T-helper 17 cell (primary cell): ENCODE results near the gene TAS2R38. TPM values are rescaled to one million over a fixed set of nuclear protein-coding genes. Genes with fewer than 3 reads are reported as not detected.
A peak's percentile ranks its signal among the peaks of the same experiment; 100 is the strongest.

Experiments used
- ATAC-seq: fragments of 150-1000 bp; cut with Tn5 transposase; 2 replicates; pipeline ENCODE4 v1.10.0; 2021; ENCODE audit warnings: mild to moderate bottlenecking, moderate library complexity
- DNase-seq, 3 donors: peaks; one replicate each; pipeline versions ENCODE4 v3.0.0 to v3.0.0-alpha.2; 2020 to 2021
- H3K9me3 ChIP-seq: one replicate; pipeline ENCODE4 v1.7.0; 2013; ENCODE audit warnings: low read length, mild to moderate bottlenecking; ENCODE audit not compliant: control insufficient read depth, poor library complexity, severe bottlenecking
- H3K27ac Mint-ChIP-seq: one replicate; pipeline ENCODE4 v1.8.0; 2022; ENCODE audit warnings: mild to moderate bottlenecking, moderate library complexity, mixed read lengths
- H3K27me3 Mint-ChIP-seq: one replicate; pipeline ENCODE4 v1.8.0; 2022; ENCODE audit warnings: mixed read lengths
- H3K36me3 Mint-ChIP-seq: one replicate; pipeline ENCODE4 v1.8.0; 2022; ENCODE audit warnings: low read depth, mixed read lengths
- H3K4me1 Mint-ChIP-seq: one replicate; pipeline ENCODE4 v1.8.0; 2022; ENCODE audit warnings: mild to moderate bottlenecking, mixed read lengths
- H3K4me3 Mint-ChIP-seq: one replicate; pipeline ENCODE4 v1.8.0; 2022; ENCODE audit warnings: mild to moderate bottlenecking, moderate library complexity, mixed read lengths
- total RNA-seq, 4 donors: library from RNA in 2 of 4; stranded (reverse) in 2 of 4; gene quantifications; one replicate each; pipeline ENCODE4 v1.2.3 and lab custom pipeline; 2022 to 2026

TAS2R38 gene
- total RNA-seq, 2 donors from 2014 or later: not detected

GRCh38 chr7:141954334-141954733, 19.2 kb downstream of the TAS2R38 start:
- H3K4me3 Mint-ChIP-seq: no peak overlapping the region
- H3K27me3 Mint-ChIP-seq: peaks cover 13% of the 10 kb centered on the region
- no peak for DNase-seq
- H3K4me1 Mint-ChIP-seq: no peaks in the 10 kb centered on the region
- H3K27ac Mint-ChIP-seq: no peak overlapping the region
- H3K9me3 ChIP-seq: no peaks in the 10 kb centered on the region
- ATAC-seq: no peak
- H3K36me3 Mint-ChIP-seq: no peaks in the 10 kb centered on the region

- Mint-ChIP-seq H3K36me3 (no peaks in the 10 kb centered on the region), H3K4me1 (no peaks in the 10 kb centered on the region)
- ATAC-seq: no peak
Observed at GRCh38 chr7:141952461-141952860, 21.1 kb downstream of the TAS2R38 start.

GRCh38 chr7:141950806-141951205, 22.8 kb downstream of the TAS2R38 start:
- Mint-ChIP-seq H3K4me3 (no peak overlapping the region), H3K27ac (no peak overlapping the region), H3K36me3 (no peaks in the 10 kb centered on the region), H3K27me3 (peaks cover 31% of the 10 kb centered on the region), H3K4me1 (no peaks in the 10 kb centered on the region)
- DNase-seq (no peak), ATAC-seq (no peak)
- H3K9me3 ChIP-seq: no peaks in the 10 kb centered on the region

More at GRCh38 chr7:141952461-141952860, 21.1 kb downstream of the TAS2R38 start:
- H3K27me3 Mint-ChIP-seq: peaks cover 20% of the 10 kb centered on the region
- DNase-seq: no peak
- no peaks in the 10 kb centered on the region for H3K9me3 ChIP-seq
- no peak overlapping the region for H3K27ac Mint-ChIP-seq
- no peak overlapping the region for H3K4me3 Mint-ChIP-seq

GRCh38 chr7:141949911-141950310, 23.7 kb downstream of the TAS2R38 start:
- no peak overlapping the region for H3K27ac Mint-ChIP-seq
- ATAC-seq (no peak), DNase-seq (no peak)
- no peaks in the 10 kb centered on the region for H3K9me3 ChIP-seq
- no peaks in the 10 kb centered on the region for H3K4me1 Mint-ChIP-seq
- H3K4me3 Mint-ChIP-seq: no peak overlapping the region
- no peaks in the 10 kb centered on the region for H3K36me3 Mint-ChIP-seq
- peaks cover 31% of the 10 kb centered on the region for H3K27me3 Mint-ChIP-seq

- no peak for DNase-seq
- ATAC-seq: no peak
- Mint-ChIP-seq H3K27ac (no peak overlapping the region), H3K36me3 (no peaks in the 10 kb centered on the region), H3K4me1 (no peaks in the 10 kb centered on the region), H3K4me3 (no peak overlapping the region), H3K27me3 (peaks cover 27% of the 10 kb centered on the region)
- no peaks in the 10 kb centered on the region for H3K9me3 ChIP-seq
Observed at GRCh38 chr7:141949451-141949850, 24.1 kb downstream of the TAS2R38 start.

- H3K4me3 Mint-ChIP-seq: no peak overlapping the region
- H3K27ac Mint-ChIP-seq: no peak overlapping the region
- H3K4me1 Mint-ChIP-seq: no peaks in the 10 kb centered on the region
- H3K9me3 ChIP-seq: no peaks in the 10 kb centered on the region
- peaks cover 23% of the 10 kb centered on the region for H3K27me3 Mint-ChIP-seq
- H3K36me3 Mint-ChIP-seq: no peaks in the 10 kb centered on the region
- DNase-seq (no peak), ATAC-seq (no peak)
Observed at GRCh38 chr7:141949021-141949420, 24.6 kb downstream of the TAS2R38 start.

GRCh38 chr7:141946796-141947195, 26.8 kb downstream of the TAS2R38 start, which contains the start of gene CLEC5A:
CLEC5A (minus strand) TSS chr7:141946974; CDS start chr7:141946292, 682 bp downstream.
- Mint-ChIP-seq H3K27ac (peak within 1 kb of the TSS; percentile 22), H3K36me3 (no peaks in the 10 kb centered on the region), H3K27me3 (peaks cover 17% of the 10 kb centered on the region), H3K4me1 (no peaks in the 10 kb centered on the region), H3K4me3 (no peak within 1 kb of the TSS)
- H3K9me3 ChIP-seq: peaks cover 2% of the 10 kb centered on the region
- ATAC-seq: no peak
- DNase-seq: no peak

GRCh38 chr7:141945356-141945755, 28.2 kb downstream of the TAS2R38 start:
- no peak overlapping the region for H3K27ac Mint-ChIP-seq
- no peak overlapping the region for H3K4me3 Mint-ChIP-seq
- H3K27me3 Mint-ChIP-seq: peaks cover 17% of the 10 kb centered on the region
- no peaks in the 10 kb centered on the region for H3K4me1 Mint-ChIP-seq
- no peaks in the 10 kb centered on the region for H3K36me3 Mint-ChIP-seq
- H3K9me3 ChIP-seq: peaks cover 2% of the 10 kb centered on the region
- ATAC-seq (peak; percentile 32), DNase-seq (no peak)

- H3K9me3 ChIP-seq: peaks cover 2% of the 10 kb centered on the region
- H3K4me3 Mint-ChIP-seq: no peak overlapping the region
- peaks cover 17% of the 10 kb centered on the region for H3K27me3 Mint-ChIP-seq
- DNase-seq (no peak), ATAC-seq (no peak)
- H3K4me1 Mint-ChIP-seq: no peaks in the 10 kb centered on the region
- no peak overlapping the region for H3K27ac Mint-ChIP-seq
- H3K36me3 Mint-ChIP-seq: no peaks in the 10 kb centered on the region
Observed at GRCh38 chr7:141944811-141945210, 28.8 kb downstream of the TAS2R38 start.

GRCh38 chr7:141943846-141944245, 29.7 kb downstream of the TAS2R38 start:
- no peaks in the 10 kb centered on the region for H3K4me1 Mint-ChIP-seq
- peaks cover 2% of the 10 kb centered on the region for H3K9me3 ChIP-seq
- H3K27ac Mint-ChIP-seq: no peak overlapping the region
- H3K36me3 Mint-ChIP-seq: no peaks in the 10 kb centered on the region
- peaks cover 14% of the 10 kb centered on the region for H3K27me3 Mint-ChIP-seq
- DNase-seq (no peak), ATAC-seq (no peak)
- H3K4me3 Mint-ChIP-seq: no peak overlapping the region

- ATAC-seq: no peak
- Mint-ChIP-seq H3K4me3 (no peak overlapping the region), H3K27ac (no peak overlapping the region), H3K4me1 (no peaks in the 10 kb centered on the region), H3K27me3 (no peaks in the 10 kb centered on the region), H3K36me3 (no peaks in the 10 kb centered on the region)
- DNase-seq: no peak
- H3K9me3 ChIP-seq: peaks cover 2% of the 10 kb centered on the region
Observed at GRCh38 chr7:141941075-141941474, 32.5 kb downstream of the TAS2R38 start.

- H3K36me3 Mint-ChIP-seq: no peaks in the 10 kb centered on the region
- no peak overlapping the region for H3K4me3 Mint-ChIP-seq
- ATAC-seq (no peak), DNase-seq (no peak)
- H3K27ac Mint-ChIP-seq: no peak overlapping the region
- peaks cover 18% of the 10 kb centered on the region for H3K27me3 Mint-ChIP-seq
- no peaks in the 10 kb centered on the region for H3K4me1 Mint-ChIP-seq
- no peaks in the 10 kb centered on the region for H3K9me3 ChIP-seq
Observed at GRCh38 chr7:141930211-141930610, 43.4 kb downstream of the TAS2R38 start.

- no peak for DNase-seq
- Mint-ChIP-seq H3K4me1 (no peaks in the 10 kb centered on the region), H3K27me3 (peaks cover 18% of the 10 kb centered on the region), H3K4me3 (no peak overlapping the region), H3K27ac (no peak overlapping the region), H3K36me3 (no peaks in the 10 kb centered on the region)
- no peaks in the 10 kb centered on the region for H3K9me3 ChIP-seq
- ATAC-seq: no peak
Observed at GRCh38 chr7:141928845-141929195, 44.8 kb downstream of the TAS2R38 start.

GRCh38 chr7:141928146-141928844, 45.3 kb downstream of the TAS2R38 start:
- no peak overlapping the region for H3K4me3 Mint-ChIP-seq
- H3K27me3 Mint-ChIP-seq: peaks cover 17% of the 10 kb centered on the region
- H3K36me3 Mint-ChIP-seq: no peaks in the 10 kb centered on the region
- DNase-seq (no peak), ATAC-seq (no peak)
- no peaks in the 10 kb centered on the region for H3K4me1 Mint-ChIP-seq
- H3K9me3 ChIP-seq: no peaks in the 10 kb centered on the region
- no peak overlapping the region for H3K27ac Mint-ChIP-seq
